CD4-positive, alpha-beta T cell treated with Interleukin-17A for 4 hours (primary cell): ENCODE measurements around the gene C11orf98.
"Not testable (repeated sequence)": the region's sequence is repeated elsewhere in the genome, so short reads cannot be mapped to it uniquely, and the experiment has no call there.

Source experiments
- DNase-seq: peaks from one replicate; pipeline ENCODE4 v3.0.0-alpha.2; 2020; ENCODE audit warnings: mixed read lengths

C11orf98 gene

GRCh38 chr11:62665075-62665598 is at the start of gene C11orf98, which contains the start of gene CSKMT:
Gene C11orf98 (minus strand): TSS chr11:62665210. CDS start chr11:62665169, 41 bp downstream.
Gene CSKMT (plus strand): TSS chr11:62665312. CDS start chr11:62665880, 568 bp downstream.
- DNase-seq, result peak; percentile 95

DNA sequence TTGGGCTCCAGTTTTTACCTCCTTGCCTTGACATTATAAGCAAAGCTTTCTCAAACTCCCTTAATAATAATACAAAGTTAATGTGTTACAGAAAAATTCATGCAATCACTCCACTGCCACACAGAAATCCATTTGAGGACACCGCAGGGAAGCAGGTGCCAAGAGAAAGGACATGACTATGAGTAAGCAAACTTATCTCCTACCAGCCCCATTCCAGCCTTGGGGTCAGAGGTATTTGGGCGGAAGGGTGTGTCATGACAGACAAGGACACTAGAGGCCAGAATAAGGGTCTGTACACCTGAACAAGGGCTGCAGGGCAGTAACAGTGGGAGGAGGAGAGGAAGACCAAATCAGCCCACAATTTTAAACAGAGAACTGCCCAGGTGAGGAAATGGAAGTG is 48.3 kb upstream of the C11orf98 start:
- no peak for DNase-seq

- DNase-seq, result no peak
These were observed 47.9 kb upstream of the C11orf98 start for GRCh38 chr11:62712861-62713260.

GRCh38 chr11:62712276-62712812 is 47.3 kb upstream of the C11orf98 start:
- DNase-seq, result no peak

GRCh38 chr11:62710001-62710345 is 45.0 kb upstream of the C11orf98 start:
- DNase-seq, result no peak

GRCh38 chr11:62709247-62710000 is 44.4 kb upstream of the C11orf98 start:
- peak; percentile 97 for DNase-seq

DNA sequence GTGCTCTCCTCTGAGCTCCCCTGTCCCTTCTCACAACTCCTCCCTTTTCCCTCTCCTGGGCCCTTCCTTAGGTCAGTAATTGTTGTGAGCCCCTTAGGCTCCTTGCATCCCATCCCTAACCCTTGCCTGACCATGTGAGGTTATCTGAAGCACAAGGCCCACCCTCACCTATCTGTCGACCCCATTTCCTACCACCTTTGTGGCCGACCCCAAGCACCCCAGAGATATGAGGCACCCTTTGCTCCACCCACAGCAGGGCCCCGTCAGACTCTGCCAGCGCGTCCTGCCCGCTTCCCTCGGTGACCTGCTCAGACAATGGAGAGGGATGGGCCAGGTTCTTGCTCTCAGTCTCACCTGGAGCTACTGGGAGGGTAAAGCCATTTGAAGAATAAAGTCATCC is 43.8 kb upstream of the C11orf98 start:
- peak; percentile 72 for DNase-seq

GRCh38 chr11:62708392-62708791 is 43.4 kb upstream of the C11orf98 start:
- no peak for DNase-seq

DNA sequence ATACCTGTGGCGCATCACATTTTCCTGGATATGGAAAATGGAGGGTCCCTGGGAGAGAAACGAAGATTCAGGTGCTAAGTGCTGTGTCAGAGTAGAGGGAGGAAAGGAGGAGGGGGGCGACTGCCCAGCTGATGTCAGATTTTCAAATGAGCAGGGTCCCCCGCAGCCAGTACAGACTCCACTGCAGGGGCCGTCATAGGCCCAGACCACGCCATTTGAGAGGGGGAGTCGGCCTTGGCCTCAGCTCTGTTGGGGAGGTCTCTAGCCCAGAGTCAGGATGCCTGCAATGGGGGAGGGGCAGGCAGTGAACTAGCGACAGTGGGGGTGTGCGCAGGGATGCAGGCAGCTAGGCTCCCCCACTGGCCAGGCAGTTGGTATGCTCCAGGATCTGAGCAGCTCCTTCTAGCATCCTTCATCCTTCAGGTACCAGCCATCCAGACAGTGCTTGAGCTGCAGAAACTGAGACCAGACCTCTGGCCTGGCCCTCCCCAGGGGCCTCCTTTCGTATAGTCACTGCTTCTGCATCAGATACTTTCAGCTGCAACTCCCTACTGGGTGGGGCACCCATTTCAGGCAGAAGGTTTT is 42.4 kb upstream of the C11orf98 start, which contains the start of the genes BSCL2 and GNG3:
BSCL2 (minus strand) TSS at position 148 of the 585 bp plus-strand sequence. CDS start 229 bp downstream, outside the sequence.
GNG3 (plus strand) TSS at position 400 of the 585 bp plus-strand sequence. CDS start 620 bp downstream, outside the sequence.
- no peak for DNase-seq

- DNase-seq, result no peak
These were observed 41.8 kb upstream of the C11orf98 start for GRCh38 chr11:62706850-62707247.

DNA sequence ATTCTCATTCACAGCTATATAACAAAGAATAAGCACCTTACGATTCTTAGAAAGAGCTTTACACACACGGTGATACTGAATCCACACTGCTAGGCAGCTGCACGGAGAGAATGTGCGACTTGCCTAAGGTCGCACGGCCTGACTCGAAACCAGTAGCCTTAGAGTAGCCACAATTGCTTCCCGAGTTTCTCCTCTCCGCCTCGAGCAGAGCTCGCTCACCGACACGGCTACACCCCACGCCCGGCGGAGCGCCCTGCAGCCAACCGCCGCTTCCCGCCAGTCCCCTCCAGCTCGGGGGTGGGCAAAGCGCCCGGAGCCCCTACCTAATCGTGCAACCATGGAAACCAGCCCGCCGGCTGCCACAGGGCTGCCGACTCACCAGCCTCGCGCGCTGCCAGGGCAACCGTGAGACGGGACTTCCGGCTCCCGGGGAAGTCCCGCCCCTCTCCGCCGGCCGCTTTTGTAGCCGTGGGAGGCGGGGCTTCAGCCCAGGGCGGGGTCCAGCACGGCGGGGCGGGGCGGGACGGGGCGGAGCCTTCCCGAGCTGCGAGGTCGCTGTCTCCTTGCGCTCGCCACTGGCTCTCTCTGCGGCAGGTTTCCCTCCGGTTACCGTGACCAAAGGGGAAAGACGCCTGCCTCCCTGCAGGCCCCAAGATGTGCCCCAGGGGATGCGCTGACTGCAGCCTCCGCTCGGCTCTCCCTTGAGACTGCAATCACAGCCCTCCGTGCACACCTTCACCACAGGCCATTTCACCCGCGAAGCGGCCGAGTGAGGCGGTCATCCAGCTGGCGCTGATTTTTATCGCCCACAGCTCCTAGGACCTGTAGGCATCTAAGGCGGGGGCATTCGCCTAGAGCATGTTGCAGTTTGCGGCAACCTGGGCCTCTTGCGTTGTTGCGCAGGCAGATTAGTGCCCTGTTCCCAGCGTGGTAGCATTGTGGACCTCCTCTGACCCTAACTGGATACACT is 41.2 kb upstream of the C11orf98 start:
- peak; percentile 96 for DNase-seq

DNA sequence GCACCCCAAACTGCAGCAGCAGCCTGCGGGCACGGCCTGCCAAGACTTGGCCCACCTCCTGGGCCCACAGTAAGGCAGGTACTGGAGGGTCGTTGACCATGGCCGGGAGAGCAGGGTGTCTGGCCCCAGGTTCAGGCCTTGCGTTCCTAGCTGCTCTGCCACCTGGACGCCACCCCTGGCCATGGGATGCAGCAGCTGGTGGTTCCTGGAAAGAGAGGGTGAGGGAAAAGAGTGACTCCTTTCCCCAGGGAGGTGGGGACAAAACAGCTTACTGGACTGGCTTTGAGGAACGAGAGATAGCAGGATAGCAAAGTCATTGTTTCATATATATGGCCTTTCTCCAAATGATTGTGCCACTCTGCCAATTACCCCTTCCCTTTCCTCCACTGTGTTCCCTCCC is 40.4 kb upstream of the C11orf98 start:
- no peak for DNase-seq

GRCh38 chr11:62703921-62704320 is 38.9 kb upstream of the C11orf98 start:
- not testable (repeated sequence) for DNase-seq

DNA sequence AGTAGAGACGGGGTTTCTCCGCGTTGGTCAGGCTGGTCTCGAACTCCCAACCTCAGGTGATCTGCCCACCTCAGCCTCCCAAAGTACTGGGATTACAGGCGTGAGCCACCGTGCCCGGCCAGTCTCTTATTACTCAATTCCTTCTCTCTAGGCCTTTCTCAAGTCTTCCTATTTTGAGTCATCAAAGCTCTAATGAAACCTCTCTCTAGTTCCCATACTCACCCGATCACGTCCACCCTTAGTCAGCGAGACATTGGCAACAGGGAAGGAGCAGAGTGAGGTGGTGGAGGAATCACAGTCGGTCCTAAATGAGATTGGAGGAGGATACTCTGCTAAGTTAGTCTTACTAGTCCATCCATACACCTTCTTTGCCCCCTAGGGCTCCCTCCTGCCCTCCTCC is 37.2 kb upstream of the C11orf98 start:
- no peak for DNase-seq

GRCh38 chr11:62694455-62695167 is 29.6 kb upstream of the C11orf98 start:
- DNase-seq, result peak; percentile 89

- not testable (repeated sequence) for DNase-seq
These were observed 28.6 kb upstream of the C11orf98 start for GRCh38 chr11:62693624-62694023.

- DNase-seq, result no peak
These were observed 24.6 kb upstream of the C11orf98 start, which contains the start of gene LRRN4CL for GRCh38 chr11:62689421-62690183. Gene LRRN4CL (minus strand): TSS chr11:62689530. CDS start chr11:62688508, 1,022 bp downstream.

GRCh38 chr11:62688491-62688890 is 23.5 kb upstream of the C11orf98 start:
- no peak for DNase-seq

- DNase-seq, result no peak
These were observed 22.7 kb upstream of the C11orf98 start for GRCh38 chr11:62687508-62688396.

- DNase-seq, result no peak
These were observed 17.5 kb upstream of the C11orf98 start for GRCh38 chr11:62682518-62682917.
